ENCODE results near the gene RAB6A. TPM values are rescaled to one million over a fixed set of nuclear protein-coding genes. Genes with fewer than 3 reads are reported as not detected.

RAB6A gene
- total RNA-seq, 4 donors from 2014 or later, result 95.5 to 124 (median 110) TPM

- peak; percentile 74 to 94 (median 86) for TF ChIP-seq CTCF (IDR thresholded peaks at IDR 0.05 in 4 of 5, conservative IDR thresholded peaks at IDR 0.05 in 1 of 5)
- TF ChIP-seq POLR2A (IDR thresholded peaks at IDR 0.05), result no peak
- Histone ChIP-seq H3K4me3 (peak overlapping the region; percentile 16 to 47 (median 36)), H3K36me3 (no peaks in the 10 kb centered on the region), H3K27ac (no peak overlapping the region), H3K27me3 (no peaks in the 10 kb centered on the region), H3K9me3 (no peaks in the 10 kb centered on the region), H3K4me1 (peaks cover 22 to 26% of the 10 kb centered on the region in 2 donors)
- in situ Hi-C loops (cut with MboI; ENCODE audit: low sequenced_read_pairs in 4 of 4) (no loop called here), intact Hi-C loops (cut with DNase I; ENCODE audit: low total_unique reads) (loop anchor here (1.0 kb wide), 1 partner anchor 35 kb away; no protein-coding TSS in a partner anchor)
- ATAC-seq (peak; percentile 83 to 93), DNase-seq (peak; percentile 53 to 71)
Measured at GRCh38 chr11:73625696-73626318, 135.1 kb downstream of the RAB6A start.

Other genes starting within 250 kb of the RAB6A start
- 10 to 100 TPM; 15.9 to 29.3 (median 21.4) TPM for gene FAM168A, start 163.0 kb downstream of the RAB6A start, total RNA-seq
- gene PLEKHB1, start 114.5 kb downstream of the RAB6A start, total RNA-seq, result 10 to 100 TPM in 1 of 4 donors, 1 to 10 TPM in 3; 4.2 to 10.4 (median 5.3) TPM
- gene MRPL48, start 26.8 kb upstream of the RAB6A start, total RNA-seq, result 10 to 100 TPM in 3 of 4 donors, 1 to 10 TPM in 1; 9.0 to 29.1 (median 13.4) TPM
- gene COA4, start 115.8 kb upstream of the RAB6A start, total RNA-seq, result 100 to 1,000 TPM in 1 of 4 donors, 10 to 100 TPM in 3; 52.3 to 102 (median 86.2) TPM
- gene PAAF1, start 115.9 kb upstream of the RAB6A start, total RNA-seq, result 10 to 100 TPM in 1 of 4 donors, 1 to 10 TPM in 3; 2.2 to 11.8 (median 4.4) TPM
- not detected for gene DNAJB13, start 190.0 kb upstream of the RAB6A start, total RNA-seq
- gene UCP2, start 221.8 kb upstream of the RAB6A start, total RNA-seq, result 100 to 1,000 TPM in 1 of 4 donors, 10 to 100 TPM in 3; 16.8 to 284 (median 56.7) TPM
- gene UCP3, start 248.0 kb upstream of the RAB6A start, total RNA-seq, result 100 to 1,000 TPM; 489 to 938 (median 679) TPM